Neural progenitor cell (in vitro differentiated cells): ENCODE results near the gene HAUS8.

Experiments
- EZH2 ChIP-seq: fragments of 200-600 bp; sonication (generic); IDR thresholded peaks from 2 replicates; pipeline ENCODE4 v1.6.1; 2017; ENCODE audit warnings: antibody characterized with exemption, mild to moderate bottlenecking, moderate library complexity
- TF ChIP-seq, protein P1 (sequence below): fragments of 200-600 bp; sonication (generic); IDR thresholded peaks from 2 replicates; pipeline ENCODE4 v1.5.1; 2017; ENCODE audit warnings: antibody characterized with exemption, mild to moderate bottlenecking

GRCh38 chr19:17043744-17044143, 31.5 kb downstream of the HAUS8 start:
- no peak for TF ChIP-seq EZH2
- TF ChIP-seq, protein P1, sequence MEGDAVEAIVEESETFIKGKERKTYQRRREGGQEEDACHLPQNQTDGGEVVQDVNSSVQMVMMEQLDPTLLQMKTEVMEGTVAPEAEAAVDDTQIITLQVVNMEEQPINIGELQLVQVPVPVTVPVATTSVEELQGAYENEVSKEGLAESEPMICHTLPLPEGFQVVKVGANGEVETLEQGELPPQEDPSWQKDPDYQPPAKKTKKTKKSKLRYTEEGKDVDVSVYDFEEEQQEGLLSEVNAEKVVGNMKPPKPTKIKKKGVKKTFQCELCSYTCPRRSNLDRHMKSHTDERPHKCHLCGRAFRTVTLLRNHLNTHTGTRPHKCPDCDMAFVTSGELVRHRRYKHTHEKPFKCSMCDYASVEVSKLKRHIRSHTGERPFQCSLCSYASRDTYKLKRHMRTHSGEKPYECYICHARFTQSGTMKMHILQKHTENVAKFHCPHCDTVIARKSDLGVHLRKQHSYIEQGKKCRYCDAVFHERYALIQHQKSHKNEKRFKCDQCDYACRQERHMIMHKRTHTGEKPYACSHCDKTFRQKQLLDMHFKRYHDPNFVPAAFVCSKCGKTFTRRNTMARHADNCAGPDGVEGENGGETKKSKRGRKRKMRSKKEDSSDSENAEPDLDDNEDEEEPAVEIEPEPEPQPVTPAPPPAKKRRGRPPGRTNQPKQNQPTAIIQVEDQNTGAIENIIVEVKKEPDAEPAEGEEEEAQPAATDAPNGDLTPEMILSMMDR = no peak
